Neural progenitor cell (in vitro differentiated cells): ENCODE data around the gene CD160.

Source experiments
- EZH2 ChIP-seq: fragments of 200-600 bp; sonication (generic); IDR thresholded peaks from 2 replicates; pipeline ENCODE4 v1.6.1; 2017; ENCODE audit warnings: antibody characterized with exemption, mild to moderate bottlenecking, moderate library complexity
- EZH2phosphoT487 ChIP-seq: fragments of 200-600 bp; sonication (generic); IDR thresholded peaks from 2 replicates; pipeline ENCODE4 v1.6.1; 2017; ENCODE audit warnings: antibody characterized with exemption
- TF ChIP-seq, protein P1 (sequence below): fragments of 200-600 bp; sonication (generic); IDR thresholded peaks from 2 replicates; pipeline ENCODE4 v1.5.1; 2017; ENCODE audit warnings: antibody characterized with exemption, mild to moderate bottlenecking

DNA sequence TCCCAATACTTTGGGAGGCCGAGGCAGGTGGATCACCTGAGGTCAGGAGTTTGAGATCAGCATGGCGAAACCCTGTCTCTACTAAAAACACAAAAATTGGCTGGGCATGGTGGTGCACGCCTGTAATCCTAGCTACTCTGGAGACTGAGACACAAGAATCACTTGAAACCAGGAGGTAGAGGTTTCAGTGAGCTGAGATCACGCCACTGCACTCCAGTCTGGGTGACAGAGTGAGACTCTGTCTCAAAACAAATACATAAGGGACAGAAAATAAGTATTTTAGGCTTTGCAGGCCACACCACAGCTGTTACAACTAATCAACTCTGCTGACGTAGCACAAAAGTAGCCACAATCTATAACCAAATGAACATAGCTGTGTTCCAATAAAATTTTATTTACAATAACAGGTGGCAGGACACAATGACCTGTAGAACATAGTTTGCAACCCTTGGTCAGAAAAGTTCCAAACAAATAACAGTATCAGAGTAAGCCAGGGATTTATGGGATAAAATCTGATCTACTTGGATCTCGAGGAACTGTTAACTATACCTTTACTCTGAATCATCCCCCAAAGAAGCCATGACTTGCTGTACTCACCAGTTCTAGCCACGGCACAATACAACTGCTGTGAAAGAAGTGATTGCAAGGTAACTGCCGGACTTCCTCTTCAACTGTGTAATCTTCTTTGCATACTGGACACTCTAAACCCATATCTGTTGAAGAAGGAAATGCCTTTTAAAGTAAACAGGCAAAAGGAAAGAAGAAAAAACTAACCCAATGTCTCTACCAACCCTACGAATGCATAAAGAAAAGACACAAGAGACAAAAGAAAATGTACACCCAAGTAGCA lies 28.3 kb downstream of the CD160 start:
- TF ChIP-seq, protein P1, sequence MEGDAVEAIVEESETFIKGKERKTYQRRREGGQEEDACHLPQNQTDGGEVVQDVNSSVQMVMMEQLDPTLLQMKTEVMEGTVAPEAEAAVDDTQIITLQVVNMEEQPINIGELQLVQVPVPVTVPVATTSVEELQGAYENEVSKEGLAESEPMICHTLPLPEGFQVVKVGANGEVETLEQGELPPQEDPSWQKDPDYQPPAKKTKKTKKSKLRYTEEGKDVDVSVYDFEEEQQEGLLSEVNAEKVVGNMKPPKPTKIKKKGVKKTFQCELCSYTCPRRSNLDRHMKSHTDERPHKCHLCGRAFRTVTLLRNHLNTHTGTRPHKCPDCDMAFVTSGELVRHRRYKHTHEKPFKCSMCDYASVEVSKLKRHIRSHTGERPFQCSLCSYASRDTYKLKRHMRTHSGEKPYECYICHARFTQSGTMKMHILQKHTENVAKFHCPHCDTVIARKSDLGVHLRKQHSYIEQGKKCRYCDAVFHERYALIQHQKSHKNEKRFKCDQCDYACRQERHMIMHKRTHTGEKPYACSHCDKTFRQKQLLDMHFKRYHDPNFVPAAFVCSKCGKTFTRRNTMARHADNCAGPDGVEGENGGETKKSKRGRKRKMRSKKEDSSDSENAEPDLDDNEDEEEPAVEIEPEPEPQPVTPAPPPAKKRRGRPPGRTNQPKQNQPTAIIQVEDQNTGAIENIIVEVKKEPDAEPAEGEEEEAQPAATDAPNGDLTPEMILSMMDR, result no peak
- no peak for TF ChIP-seq EZH2
- no peak for TF ChIP-seq EZH2phosphoT487
